UCSD-AML1 (cell line): Measurements from ENCODE around the gene CERS4.
A peak's percentile ranks its signal among the peaks of the same experiment; 100 is the strongest.
"Not testable (repeated sequence)": the region's sequence is repeated elsewhere in the genome, so short reads cannot be mapped to it uniquely, and the experiment has no call there.

Experiments
- DNase-seq: peaks from one replicate; lab custom pipeline; 2025; ENCODE audit not compliant: unreplicated experiment; lab: John Stamatoyannopoulos, UW

CERS4 gene

GRCh38 chr19:8209462-8210378 lies 550 bp downstream of the CERS4 start:
- DNase-seq: peak; percentile 82

- DNase-seq: no peak
Measured at GRCh38 chr19:8210421-8211101, 1.4 kb downstream of the CERS4 start.

- no peak for DNase-seq
Measured at GRCh38 chr19:8212212-8212611, 3.0 kb downstream of the CERS4 start.

- no peak for DNase-seq
Measured at GRCh38 chr19:8212916-8213315, 3.7 kb downstream of the CERS4 start.

- DNase-seq: no peak
Measured at GRCh38 chr19:8213827-8214672, 4.9 kb downstream of the CERS4 start.

- peak; percentile 57 for DNase-seq
Measured at GRCh38 chr19:8214802-8215201, 5.6 kb downstream of the CERS4 start.

- DNase-seq: no peak
Measured at GRCh38 chr19:8215783-8216182, 6.6 kb downstream of the CERS4 start.

GRCh38 chr19:8216357-8216756 lies 7.2 kb downstream of the CERS4 start:
- DNase-seq: no peak

GRCh38 chr19:8218127-8218526 lies 9.0 kb downstream of the CERS4 start:
- not testable (repeated sequence) for DNase-seq

- no peak for DNase-seq
Measured at GRCh38 chr19:8220481-8220880, 11.3 kb downstream of the CERS4 start.

- no peak for DNase-seq
Measured at GRCh38 chr19:8221161-8221560, 12.0 kb downstream of the CERS4 start.

- not testable (repeated sequence) for DNase-seq
Measured at GRCh38 chr19:8223442-8223841, 14.3 kb downstream of the CERS4 start.

- DNase-seq: no peak
Measured at GRCh38 chr19:8224394-8225145, 15.4 kb downstream of the CERS4 start.

- no peak for DNase-seq
Measured at GRCh38 chr19:8231073-8231604, 22.0 kb downstream of the CERS4 start.

- DNase-seq: no peak
Measured at GRCh38 chr19:8233370-8233769, 24.2 kb downstream of the CERS4 start.

GRCh38 chr19:8237026-8237425 lies 27.9 kb downstream of the CERS4 start:
- no peak for DNase-seq

- DNase-seq: no peak
Measured at GRCh38 chr19:8238251-8238650, 29.1 kb downstream of the CERS4 start.

GRCh38 chr19:8239528-8240273 lies 30.5 kb downstream of the CERS4 start:
- no peak for DNase-seq
